ENCODE measurements around the gene AKAP6. TPM values are rescaled to one million over a fixed set of nuclear protein-coding genes. Genes with fewer than 3 reads are reported as not detected.

Gene AKAP6
- total and polyA plus RNA-seq, 2 experiments from 2014 or later: 9.2 to 21.8 TPM

DNA sequence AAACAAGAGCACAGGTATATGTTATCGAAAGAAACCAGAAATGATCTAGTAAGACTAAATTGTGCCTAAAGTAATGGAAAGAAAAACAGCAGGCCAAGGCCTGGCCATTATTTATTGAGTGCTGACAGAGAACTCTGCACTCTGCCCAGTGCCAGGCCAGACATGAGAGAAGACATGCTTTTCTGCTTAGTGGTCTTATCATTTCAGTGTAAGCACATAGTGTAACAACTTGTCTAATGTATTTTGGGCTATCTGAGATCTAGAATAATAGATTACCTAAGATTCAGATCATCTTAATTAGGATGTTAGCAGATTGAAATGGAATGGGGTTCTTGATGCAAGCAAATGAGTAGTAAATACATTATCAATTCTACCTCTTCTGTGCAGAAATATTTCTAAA lies 278.3 kb downstream of the AKAP6 start:
- no peak overlapping the region for H3K4me3 ChIP-seq
- H3K4me1 ChIP-seq (ENCODE audit: low read depth): peaks cover 18% of the 10 kb centered on the region
- no peaks in the 10 kb centered on the region for H3K36me3 ChIP-seq
- no peaks in the 10 kb centered on the region for H3K27me3 ChIP-seq
- H3K27ac ChIP-seq: peak overlapping the region; percentile 17
- no peaks in the 10 kb centered on the region for H3K9me3 ChIP-seq (ENCODE audit: low read depth)
- TF ChIP-seq, protein P1, sequence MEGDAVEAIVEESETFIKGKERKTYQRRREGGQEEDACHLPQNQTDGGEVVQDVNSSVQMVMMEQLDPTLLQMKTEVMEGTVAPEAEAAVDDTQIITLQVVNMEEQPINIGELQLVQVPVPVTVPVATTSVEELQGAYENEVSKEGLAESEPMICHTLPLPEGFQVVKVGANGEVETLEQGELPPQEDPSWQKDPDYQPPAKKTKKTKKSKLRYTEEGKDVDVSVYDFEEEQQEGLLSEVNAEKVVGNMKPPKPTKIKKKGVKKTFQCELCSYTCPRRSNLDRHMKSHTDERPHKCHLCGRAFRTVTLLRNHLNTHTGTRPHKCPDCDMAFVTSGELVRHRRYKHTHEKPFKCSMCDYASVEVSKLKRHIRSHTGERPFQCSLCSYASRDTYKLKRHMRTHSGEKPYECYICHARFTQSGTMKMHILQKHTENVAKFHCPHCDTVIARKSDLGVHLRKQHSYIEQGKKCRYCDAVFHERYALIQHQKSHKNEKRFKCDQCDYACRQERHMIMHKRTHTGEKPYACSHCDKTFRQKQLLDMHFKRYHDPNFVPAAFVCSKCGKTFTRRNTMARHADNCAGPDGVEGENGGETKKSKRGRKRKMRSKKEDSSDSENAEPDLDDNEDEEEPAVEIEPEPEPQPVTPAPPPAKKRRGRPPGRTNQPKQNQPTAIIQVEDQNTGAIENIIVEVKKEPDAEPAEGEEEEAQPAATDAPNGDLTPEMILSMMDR (IDR thresholded peaks at IDR 0.05; ENCODE audit: low read depth, low read length): no peak
- DNase-seq (ENCODE audit: low read depth in 1 of 2, low spot score in 1 of 2): peak in 1 of 2 donors; percentile 66

DNA sequence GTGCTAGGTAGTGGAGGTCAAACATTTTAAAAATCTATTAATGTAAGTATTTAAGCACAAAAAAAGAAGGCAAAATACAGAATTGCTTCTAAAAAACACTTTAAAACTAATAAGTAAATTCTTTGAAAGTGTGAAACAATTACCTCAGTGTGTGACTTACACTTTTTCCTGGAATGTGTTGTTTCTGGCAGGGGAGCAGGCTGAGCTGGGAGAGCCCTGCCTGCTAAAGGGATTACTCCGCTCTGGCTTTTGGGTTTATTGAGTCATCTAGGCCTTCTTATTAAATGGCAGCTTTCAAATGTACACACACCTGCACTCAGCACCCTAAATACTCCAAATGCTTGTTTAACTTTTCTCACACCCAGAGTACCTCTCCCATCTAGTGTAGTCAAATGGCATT lies 279.8 kb downstream of the AKAP6 start:
- peak in 1 of 2 donors; percentile 63 for DNase-seq (ENCODE audit: low read depth in 1 of 2, low spot score in 1 of 2)

DNA sequence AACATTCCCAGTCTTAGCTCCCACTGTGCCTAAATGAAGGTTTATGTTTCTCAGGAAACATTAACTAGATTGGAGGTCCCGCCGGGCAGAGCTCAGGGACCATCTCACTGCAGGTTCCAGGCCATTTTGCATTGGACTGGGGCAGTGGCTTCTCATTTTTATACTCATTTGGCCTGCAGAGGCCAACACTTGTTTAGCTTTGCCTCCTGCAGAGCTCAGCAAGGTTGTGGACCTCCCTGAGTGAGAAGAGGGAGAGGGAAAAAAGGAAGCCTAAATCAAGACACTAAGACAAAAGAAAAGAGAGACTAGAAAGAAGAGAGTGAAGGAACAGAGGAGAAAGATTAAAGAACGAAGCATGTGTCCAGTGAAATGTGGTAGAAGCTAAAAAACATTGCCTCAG lies 280.3 kb downstream of the AKAP6 start:
- DNase-seq (ENCODE audit: low read depth in 1 of 2, low spot score in 1 of 2): no peak
- no peak overlapping the region for H3K4me3 ChIP-seq
- TF ChIP-seq, protein P1 (IDR thresholded peaks at IDR 0.05; ENCODE audit: low read depth, low read length): no peak
- H3K36me3 ChIP-seq: no peaks in the 10 kb centered on the region
- no peak overlapping the region for H3K27ac ChIP-seq
- no peaks in the 10 kb centered on the region for H3K9me3 ChIP-seq (ENCODE audit: low read depth)
- H3K27me3 ChIP-seq: no peaks in the 10 kb centered on the region
- H3K4me1 ChIP-seq (ENCODE audit: low read depth): peaks cover 18% of the 10 kb centered on the region

More for the DNA sequence above, 279.8 kb downstream of the AKAP6 start:
- Histone ChIP-seq H3K27me3 (no peaks in the 10 kb centered on the region), H3K36me3 (no peaks in the 10 kb centered on the region), H3K4me1 (ENCODE audit: low read depth) (peaks cover 18% of the 10 kb centered on the region), H3K27ac (no peak overlapping the region), H3K9me3 (ENCODE audit: low read depth) (no peaks in the 10 kb centered on the region), H3K4me3 (no peak overlapping the region)
- TF ChIP-seq, protein P1 (IDR thresholded peaks at IDR 0.05; ENCODE audit: low read depth, low read length): no peak

DNA sequence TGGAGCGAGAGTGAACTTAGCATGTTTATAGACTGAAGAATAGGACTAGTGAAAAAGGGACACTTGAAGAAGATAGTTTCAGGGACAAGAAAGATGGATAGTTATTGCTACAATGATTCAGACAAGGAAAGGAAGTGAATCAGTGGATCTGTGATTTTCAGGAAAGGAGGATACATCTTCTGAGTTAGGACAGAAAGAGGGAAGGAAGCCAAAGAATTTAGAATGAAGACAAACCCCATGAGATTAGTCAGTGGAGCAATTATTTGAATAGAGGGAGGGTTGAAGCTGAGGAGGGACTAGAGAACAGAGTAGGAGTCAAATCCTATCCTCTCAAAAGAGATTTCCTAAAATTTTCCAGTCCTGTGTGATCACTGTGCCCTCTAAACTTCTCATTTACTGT lies 282.7 kb downstream of the AKAP6 start:
- TF ChIP-seq, protein P1 (IDR thresholded peaks at IDR 0.05; ENCODE audit: low read depth, low read length): no peak

DNA sequence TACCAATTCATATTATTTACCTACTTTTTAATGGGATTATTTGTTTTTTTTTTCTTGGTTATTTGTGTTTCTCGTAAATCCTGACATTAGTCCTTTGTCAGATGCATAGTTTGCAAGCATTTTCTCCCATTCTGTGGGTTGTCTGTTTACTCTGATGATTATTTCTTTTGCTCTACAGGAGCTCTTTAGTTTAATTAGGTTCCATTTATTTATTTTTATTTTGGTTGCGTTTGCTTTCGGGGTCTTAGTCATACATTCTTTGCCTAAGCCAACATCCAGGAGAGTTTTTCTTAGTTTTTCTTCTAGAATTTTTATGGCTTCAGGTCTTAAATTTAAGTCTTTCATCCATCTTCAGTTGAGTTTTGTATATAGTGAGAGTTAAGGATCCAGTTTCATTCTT lies 289.9 kb downstream of the AKAP6 start:
- no peaks in the 10 kb centered on the region for H3K4me1 ChIP-seq (ENCODE audit: low read depth)
- H3K9me3 ChIP-seq (ENCODE audit: low read depth): no peaks in the 10 kb centered on the region
- TF ChIP-seq, protein P1 (IDR thresholded peaks at IDR 0.05; ENCODE audit: low read depth, low read length): no peak
- no peaks in the 10 kb centered on the region for H3K27me3 ChIP-seq
- no peaks in the 10 kb centered on the region for H3K36me3 ChIP-seq
- no peak overlapping the region for H3K27ac ChIP-seq
- no peak overlapping the region for H3K4me3 ChIP-seq
- DNase-seq (ENCODE audit: low read depth in 1 of 2, low spot score in 1 of 2): no peak

More for the DNA sequence above, 282.7 kb downstream of the AKAP6 start:
- DNase-seq (ENCODE audit: low read depth in 1 of 2, low spot score in 1 of 2): peak in 1 of 2 donors; percentile 78
- Histone ChIP-seq H3K4me3 (no peak overlapping the region), H3K36me3 (no peaks in the 10 kb centered on the region), H3K27me3 (no peaks in the 10 kb centered on the region), H3K9me3 (ENCODE audit: low read depth) (no peaks in the 10 kb centered on the region), H3K4me1 (ENCODE audit: low read depth) (peaks cover 11% of the 10 kb centered on the region), H3K27ac (no peak overlapping the region)

DNA sequence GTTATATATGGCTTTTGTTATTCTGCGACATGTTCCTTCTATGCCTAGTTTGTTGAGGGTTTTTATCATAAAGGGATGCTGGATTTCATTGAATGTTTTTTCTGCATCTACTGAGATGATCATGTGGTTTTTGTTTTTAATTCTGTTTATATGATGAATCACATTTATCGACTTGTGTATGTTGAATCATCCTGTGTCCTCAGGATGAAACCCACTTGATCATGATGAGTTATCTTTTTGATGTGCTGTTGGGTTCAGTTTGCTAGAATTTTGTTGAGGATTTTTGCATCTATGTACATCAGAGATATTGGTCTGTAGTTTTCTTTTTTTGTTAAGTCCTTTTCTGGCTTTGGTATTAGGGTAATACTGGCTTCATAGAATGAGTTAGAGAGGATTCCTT lies 291.2 kb downstream of the AKAP6 start:
- Histone ChIP-seq H3K27ac (no peak overlapping the region), H3K4me3 (no peak overlapping the region), H3K9me3 (ENCODE audit: low read depth) (no peaks in the 10 kb centered on the region), H3K27me3 (no peaks in the 10 kb centered on the region), H3K4me1 (ENCODE audit: low read depth) (no peaks in the 10 kb centered on the region), H3K36me3 (no peaks in the 10 kb centered on the region)
- TF ChIP-seq, protein P1 (IDR thresholded peaks at IDR 0.05; ENCODE audit: low read depth, low read length): no peak
- no peak for DNase-seq (ENCODE audit: low read depth in 1 of 2, low spot score in 1 of 2)
